SU-DHL-6 (cell line): ENCODE data around the gene STX1A.

Experiments used
- CTCF ChIP-seq: fragments of 200-600 bp; sonication (generic); IDR thresholded peaks from one replicate; pipeline ENCODE4 v1.5.1; 2017; ENCODE audit warnings: antibody characterized with exemption, mild to moderate bottlenecking, low read length, moderate library complexity; ENCODE audit not compliant: insufficient read depth, poor library complexity, severe bottlenecking
- EZH2phosphoT487 ChIP-seq: fragments of 200-600 bp; sonication (generic), shearing (Covaris generic); conservative IDR thresholded peaks from 2 replicates; pipeline ENCODE4 v1.6.1; 2018; ENCODE audit warnings: mild to moderate bottlenecking, antibody characterized with exemption, low read length, moderate library complexity, mixed read lengths

GRCh38 chr7:73700069-73700423 lies 19.4 kb downstream of the STX1A start:
- no peak for TF ChIP-seq CTCF
- TF ChIP-seq EZH2phosphoT487: no peak
